Activated B cell treated with CpG ODN at 0.5 μM for 24 hours (primary cell): ENCODE measurements around the gene PCDH12. TPM values are rescaled to one million over a fixed set of nuclear protein-coding genes. Genes with fewer than 3 reads are reported as not detected.
"Not testable (repeated sequence)": the region's sequence is repeated elsewhere in the genome, so short reads cannot be mapped to it uniquely, and the experiment has no call there.

Source experiments
- ATAC-seq: fragments of 200-7000 bp; cut with Tn5 transposase; one replicate; pipeline ENCODE4 v1.10.0; 2021; ENCODE audit warnings: low read depth, mild to moderate bottlenecking, moderate library complexity
- CTCF ChIA-PET: fragments of 350-600 bp; sonication (Branson Sonifier 250); formaldehyde crosslinking; loops from one replicate; lab custom pipeline; 2021; ENCODE audit warnings: antibody characterized with exemption; lab: Charles Lee
- POLR2A ChIA-PET: fragments of 350-600 bp; sonication (Branson Sonifier 250); formaldehyde crosslinking; loops from one replicate; lab custom pipeline; 2021; ENCODE audit warnings: antibody characterized with exemption; lab: Charles Lee
- DNase-seq: peaks from one replicate; pipeline ENCODE4 v3.0.0; 2022
- H3K27ac Mint-ChIP-seq: one replicate; pipeline ENCODE4 v1.8.0; 2020; ENCODE audit warnings: mixed read lengths
- H3K27me3 Mint-ChIP-seq: one replicate; pipeline ENCODE4 v1.8.0; 2021; ENCODE audit warnings: mixed read lengths
- H3K36me3 Mint-ChIP-seq: one replicate; pipeline ENCODE4 v1.8.0; 2021; ENCODE audit warnings: low read depth, mixed read lengths
- H3K4me1 Mint-ChIP-seq: one replicate; pipeline ENCODE4 v1.8.0; 2021; ENCODE audit warnings: mixed read lengths
- H3K4me3 Mint-ChIP-seq: one replicate; pipeline ENCODE4 v1.8.0; 2020; ENCODE audit warnings: mild to moderate bottlenecking, mixed read lengths
- H3K9me3 Mint-ChIP-seq: one replicate; pipeline ENCODE4 v1.8.0; 2020; ENCODE audit warnings: mixed read lengths
- CTCF ChIP-seq: fragments of 200-600 bp; IDR thresholded peaks from one replicate; pipeline ENCODE4 v1.8.0; 2022; ENCODE audit warnings: antibody characterized with exemption, mild to moderate bottlenecking
- intact Hi-C: fragments of 100-400 bp; cut with micrococcal nuclease; formaldehyde crosslinking; loops from one replicate; pipeline ENCODE4 v1.15.1; 2024
- total RNA-seq: library from RNA; stranded (reverse); gene quantifications from 2 replicates; pipeline ENCODE4 v1.2.3, GENCODE V29; 2022

The PCDH12 gene
- total RNA-seq, 1 donor from 2014 or later = not detected

GRCh38 chr5:141928051-141928450, 30.0 kb downstream of the PCDH12 start:
- H3K36me3 Mint-ChIP-seq = peaks cover 86% of the 10 kb centered on the region
- H3K9me3 Mint-ChIP-seq = no peaks in the 10 kb centered on the region
- no peak for DNase-seq
- ChIA-PET POLR2A (no interaction called here), CTCF (no interaction called here)
- ATAC-seq = no peak
- intact Hi-C loops = no loop called here
- no peaks in the 10 kb centered on the region for H3K27me3 Mint-ChIP-seq
- peaks cover 19% of the 10 kb centered on the region for H3K4me1 Mint-ChIP-seq
- TF ChIP-seq CTCF = no peak
- no peak overlapping the region for H3K27ac Mint-ChIP-seq
- no peak overlapping the region for H3K4me3 Mint-ChIP-seq

DNA sequence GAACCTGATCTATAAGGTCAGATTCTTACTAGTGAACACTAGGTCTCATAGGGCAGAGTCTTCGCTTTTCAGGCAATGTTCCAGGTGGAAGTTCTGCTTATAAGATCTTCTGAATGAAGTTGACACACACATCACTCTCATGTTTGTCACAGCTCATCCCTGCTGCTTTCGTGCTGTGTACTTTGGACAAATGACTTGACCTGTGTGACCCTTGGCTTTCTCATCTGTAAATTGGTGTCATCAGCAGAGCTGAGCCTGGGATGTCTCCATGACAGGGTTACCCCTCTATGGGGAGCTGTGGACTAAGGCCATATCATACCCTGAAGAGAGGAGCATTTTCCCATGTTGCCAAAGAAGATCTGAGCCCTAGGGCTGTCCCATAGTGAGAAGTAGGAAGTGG, 31.6 kb downstream of the PCDH12 start:
- ChIA-PET POLR2A (no interaction called here), CTCF (no interaction called here)
- DNase-seq (no peak), ATAC-seq (no peak)
- TF ChIP-seq CTCF = no peak
- peaks cover 23% of the 10 kb centered on the region for H3K4me1 Mint-ChIP-seq
- H3K36me3 Mint-ChIP-seq = peaks cover 71% of the 10 kb centered on the region
- H3K4me3 Mint-ChIP-seq = no peak overlapping the region
- H3K27ac Mint-ChIP-seq = no peak overlapping the region
- H3K27me3 Mint-ChIP-seq = no peaks in the 10 kb centered on the region
- no peaks in the 10 kb centered on the region for H3K9me3 Mint-ChIP-seq
- intact Hi-C loops = no loop called here

DNA sequence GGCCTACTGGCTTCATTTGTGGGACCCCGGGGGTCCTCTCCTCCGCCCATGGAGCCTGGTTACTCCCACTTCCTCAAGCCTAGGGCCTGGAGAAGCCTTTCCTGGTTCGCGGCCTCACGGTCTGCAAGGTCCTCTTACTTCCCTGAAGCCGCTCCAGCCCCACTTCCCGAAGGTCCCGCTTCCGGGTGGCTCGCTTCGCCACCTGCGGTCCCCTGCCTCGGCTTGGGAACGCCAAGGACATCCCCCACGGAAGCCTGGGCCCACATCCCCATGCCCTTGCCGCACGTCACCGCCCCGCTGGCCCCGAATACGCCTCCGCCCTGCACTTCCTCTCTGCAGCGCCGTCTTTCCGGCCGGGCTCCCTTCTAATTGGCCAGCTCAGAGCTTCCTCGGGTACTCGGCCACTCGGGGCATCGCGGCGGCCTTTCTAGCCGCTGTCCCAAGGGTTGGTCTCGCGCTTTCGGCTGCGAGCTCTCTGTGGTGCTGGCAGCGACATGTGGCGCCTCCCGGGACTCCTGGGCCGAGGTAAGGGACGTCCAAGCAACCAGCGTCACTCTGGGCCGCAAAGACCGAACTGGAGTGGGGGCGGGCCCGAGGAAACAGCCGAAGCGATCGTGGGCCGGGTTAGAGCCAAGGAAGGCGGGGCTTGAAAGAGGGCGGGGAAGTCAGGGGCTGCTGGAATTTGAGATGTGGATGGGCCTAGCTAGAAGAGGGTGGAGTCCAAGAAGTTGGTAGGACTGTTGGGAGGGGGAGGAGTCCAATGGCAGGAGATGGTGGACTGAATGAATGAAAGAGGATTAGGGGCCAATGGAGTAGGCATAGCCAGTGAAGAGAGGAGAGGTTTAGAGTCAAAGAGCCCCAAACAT, 34.3 kb downstream of the PCDH12 start, which contains the start of gene DELE1:
TSS of gene DELE1 (plus strand) at position 424 of the 866 bp plus-strand sequence. CDS start at position 495, 71 bp downstream.
- CTCF ChIA-PET = interaction anchor here (0.9 to 2.9 kb wide), 5 partner anchors 9 to 232 kb away, joined by 3 to 17 read pairs (median 4); partner anchors contain the start of gene RNF14
- peak; percentile 84 for DNase-seq
- peak; percentile 96 for ATAC-seq
- Mint-ChIP-seq H3K9me3 (no peaks in the 10 kb centered on the region), H3K4me1 (peaks cover 23% of the 10 kb centered on the region), H3K27me3 (no peaks in the 10 kb centered on the region), H3K27ac (peak within 1 kb of the TSS; percentile 95), H3K36me3 (peaks cover 44% of the 10 kb centered on the region), H3K4me3 (peak within 1 kb of the TSS; percentile 91)
- POLR2A ChIA-PET = interaction anchor here (0.5 to 3.4 kb wide), 21 partner anchors 9 to 603 kb away, joined by 3 to 47 read pairs (median 5); partner anchors contain the start of genes FCHSD1, GNPDA1, HDAC3 and PCDH1
- intact Hi-C loops = loop anchor here (1.0 to 2.0 kb wide), 7 partner anchors 9 to 258 kb away; partner anchors contain the start of genes NDFIP1 and RNF14
- TF ChIP-seq CTCF = no peak

- not testable (repeated sequence) for DNase-seq, ATAC-seq, H3K9me3 Mint-ChIP-seq, H3K27me3 Mint-ChIP-seq
- Mint-ChIP-seq H3K4me1 (peaks cover 23% of the 10 kb centered on the region), H3K4me3 (peak overlapping the region; percentile 91), H3K27ac (peak overlapping the region; percentile 95), H3K36me3 (peaks cover 36% of the 10 kb centered on the region)
- POLR2A ChIA-PET = interaction anchor here (0.7 to 3.4 kb wide), 15 partner anchors 8 to 331 kb away, joined by 3 to 47 read pairs (median 6); partner anchors contain the start of genes FCHSD1, GNPDA1, HDAC3 and PCDH1
- CTCF ChIA-PET = interaction anchor here (1.1 to 2.9 kb wide), 3 partner anchors 38 to 231 kb away, joined by 4 to 17 read pairs (median 5); partner anchors contain the start of gene RNF14
- intact Hi-C loops = loop anchor here (1.0 to 2.0 kb wide), 4 partner anchors 9 to 92 kb away; no protein-coding TSS in a partner anchor
Observed at GRCh38 chr5:141922827-141923447, 35.1 kb downstream of the PCDH12 start.

DNA sequence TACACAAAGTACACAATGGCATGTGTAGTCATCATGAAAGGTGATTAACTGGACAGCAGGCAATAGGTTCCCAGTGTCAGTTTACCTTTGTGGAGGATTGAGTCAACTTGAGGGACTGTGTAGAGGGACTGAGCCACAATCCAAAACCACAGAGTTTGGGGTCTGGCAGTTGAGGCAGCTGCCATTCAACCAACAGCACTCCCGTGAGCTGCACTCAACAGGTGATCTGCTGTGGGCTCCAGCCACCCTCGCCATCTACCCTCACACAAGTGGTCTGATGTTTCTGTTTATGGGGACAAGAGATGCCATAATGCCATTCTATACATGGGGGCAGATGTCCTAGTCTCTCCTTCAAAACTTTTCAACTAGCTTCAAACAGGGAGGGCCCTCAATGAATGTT, 37.2 kb downstream of the PCDH12 start:
- intact Hi-C loops = no loop called here

More for the DNA sequence above, 37.2 kb downstream of the PCDH12 start:
- no peaks in the 10 kb centered on the region for H3K27me3 Mint-ChIP-seq
- DNase-seq (no peak), ATAC-seq (no peak)
- ChIA-PET CTCF (interaction anchor here (1.3 kb wide), 1 partner anchor 40 kb away, joined by 3 read pairs; no protein-coding TSS in a partner anchor), POLR2A (no interaction called here)
- no peak for TF ChIP-seq CTCF
- H3K9me3 Mint-ChIP-seq = no peaks in the 10 kb centered on the region
- peak overlapping the region; percentile 26 for H3K4me3 Mint-ChIP-seq
- H3K4me1 Mint-ChIP-seq = peaks cover 38% of the 10 kb centered on the region
- peaks cover 15% of the 10 kb centered on the region for H3K36me3 Mint-ChIP-seq
- no peak overlapping the region for H3K27ac Mint-ChIP-seq
